22Rv1 (cell line): Measurements from ENCODE around the gene SFSWAP.

Source experiments
- CTCF ChIP-seq: fragments of 450-650 bp; IDR thresholded peaks from 2 replicates; pipeline ENCODE4 v1.5.1; 2017; ENCODE audit warnings: mild to moderate bottlenecking
- ZFX ChIP-seq: fragments of 450-650 bp; IDR thresholded peaks from 2 replicates; pipeline ENCODE4 v1.6.1; 2017; ENCODE audit warnings: antibody characterized with exemption, borderline replicate concordance

GRCh38 chr12:131681257-131681620 is 29.7 kb upstream of the SFSWAP start:
- no peak for TF ChIP-seq CTCF
- TF ChIP-seq ZFX: no peak
